ENCODE measurements around the gene CST11. TPM values are rescaled to one million over a fixed set of nuclear protein-coding genes. Genes with fewer than 3 reads are reported as not detected.

The CST11 gene
- not detected for total RNA-seq

- H3K27me3 Mint-ChIP-seq = no peaks in the 10 kb centered on the region
- H3K9me3 Mint-ChIP-seq = no peaks in the 10 kb centered on the region
- H3K27ac Mint-ChIP-seq = no peak within 1 kb of the TSS
- DNase-seq = no peak
- no peaks in the 10 kb centered on the region for H3K36me3 Mint-ChIP-seq (ENCODE audit: low read depth)
- no peak within 1 kb of the TSS for H3K4me3 Mint-ChIP-seq
- POLR2A ChIA-PET = no interaction called here
- CTCF ChIA-PET = no interaction called here
- peaks cover 27% of the 10 kb centered on the region for H3K4me1 Mint-ChIP-seq
Observed at GRCh38 chr20:23452776-23453175, at the start of gene CST11. TSS of gene CST11 (minus strand) at chr20:23452876. CDS start at chr20:23452811, 65 bp downstream.

GRCh38 chr20:23501926-23502325, 49.2 kb upstream of the CST11 start:
- POLR2A ChIA-PET = no interaction called here
- DNase-seq = no peak
- Mint-ChIP-seq H3K4me1 (no peaks in the 10 kb centered on the region), H3K27ac (no peak overlapping the region), H3K36me3 (ENCODE audit: low read depth) (no peaks in the 10 kb centered on the region), H3K4me3 (no peak overlapping the region), H3K9me3 (peaks cover under 1% of the 10 kb centered on the region), H3K27me3 (no peaks in the 10 kb centered on the region)
- CTCF ChIA-PET = no interaction called here

- POLR2A ChIA-PET = no interaction called here
Observed at GRCh38 chr20:23497536-23497935, 44.9 kb upstream of the CST11 start.

GRCh38 chr20:23493172-23493772, 40.6 kb upstream of the CST11 start:
- POLR2A ChIA-PET = no interaction called here
- Mint-ChIP-seq H3K9me3 (peaks cover 2% of the 10 kb centered on the region), H3K36me3 (ENCODE audit: low read depth) (no peaks in the 10 kb centered on the region), H3K27ac (no peak overlapping the region), H3K27me3 (no peaks in the 10 kb centered on the region), H3K4me1 (no peaks in the 10 kb centered on the region), H3K4me3 (no peak overlapping the region)
- DNase-seq = no peak
- CTCF ChIA-PET = no interaction called here

More at GRCh38 chr20:23497536-23497935, 44.9 kb upstream of the CST11 start:
- Mint-ChIP-seq H3K4me1 (no peaks in the 10 kb centered on the region), H3K36me3 (ENCODE audit: low read depth) (no peaks in the 10 kb centered on the region), H3K27ac (no peak overlapping the region), H3K4me3 (no peak overlapping the region), H3K27me3 (no peaks in the 10 kb centered on the region), H3K9me3 (peaks cover 2% of the 10 kb centered on the region)
- no peak for DNase-seq
- CTCF ChIA-PET = no interaction called here

DNA sequence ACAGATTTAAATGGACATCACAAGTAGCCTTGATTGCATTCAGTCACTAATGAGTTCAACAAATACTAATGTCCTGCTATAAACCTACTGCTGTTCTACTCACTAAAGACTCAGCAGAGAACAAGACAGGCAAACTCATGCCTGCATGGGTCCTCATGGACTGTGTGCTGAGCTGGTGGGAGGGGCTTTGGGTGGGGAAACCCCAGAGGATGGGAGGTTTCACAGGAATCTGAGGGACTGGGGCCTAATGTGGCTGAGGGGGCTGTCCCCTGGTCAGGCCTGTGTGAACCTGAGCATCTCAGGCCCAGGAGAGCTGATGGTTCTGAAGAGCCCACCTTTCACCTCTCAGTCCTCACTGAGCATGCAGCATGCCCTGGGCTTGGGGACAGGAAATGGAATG, 39.6 kb upstream of the CST11 start:
- Mint-ChIP-seq H3K9me3 (peaks cover 2% of the 10 kb centered on the region), H3K27ac (no peak overlapping the region), H3K4me1 (no peaks in the 10 kb centered on the region), H3K36me3 (ENCODE audit: low read depth) (no peaks in the 10 kb centered on the region), H3K27me3 (peaks cover 3% of the 10 kb centered on the region), H3K4me3 (no peak overlapping the region)
- DNase-seq = no peak
- ChIA-PET POLR2A (no interaction called here), CTCF (no interaction called here)

DNA sequence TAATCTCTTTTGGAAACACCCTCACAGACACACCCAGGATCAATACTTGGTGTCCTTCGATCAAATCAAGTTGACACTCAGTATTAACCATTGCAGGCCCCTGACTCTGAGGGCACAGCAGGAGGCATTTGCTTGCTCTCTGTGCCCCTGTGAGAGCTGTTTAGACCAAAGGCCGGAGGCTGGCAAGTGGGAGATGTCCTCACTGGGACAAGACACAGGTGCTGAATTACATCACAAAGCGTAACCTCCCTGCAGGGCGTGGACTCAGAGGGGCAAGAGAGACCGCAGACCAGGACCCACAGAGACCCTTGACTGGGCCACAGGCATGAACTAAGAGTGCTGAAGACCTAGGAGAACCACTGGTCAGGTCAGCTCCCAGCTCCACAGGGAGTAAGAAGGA, 38.1 kb upstream of the CST11 start, which contains the start of gene CST8:
Gene CST8, plus strand, starts transcription at position 301 of the 400 bp plus-strand sequence. CDS start 551 bp downstream, outside the sequence.
- H3K4me3 Mint-ChIP-seq = no peak within 1 kb of the TSS
- H3K9me3 Mint-ChIP-seq = no peaks in the 10 kb centered on the region
- no peak for DNase-seq
- CTCF ChIA-PET = no interaction called here
- no peaks in the 10 kb centered on the region for H3K4me1 Mint-ChIP-seq
- H3K36me3 Mint-ChIP-seq (ENCODE audit: low read depth) = no peaks in the 10 kb centered on the region
- POLR2A ChIA-PET = no interaction called here
- H3K27ac Mint-ChIP-seq = no peak within 1 kb of the TSS
- peaks cover 3% of the 10 kb centered on the region for H3K27me3 Mint-ChIP-seq

DNA sequence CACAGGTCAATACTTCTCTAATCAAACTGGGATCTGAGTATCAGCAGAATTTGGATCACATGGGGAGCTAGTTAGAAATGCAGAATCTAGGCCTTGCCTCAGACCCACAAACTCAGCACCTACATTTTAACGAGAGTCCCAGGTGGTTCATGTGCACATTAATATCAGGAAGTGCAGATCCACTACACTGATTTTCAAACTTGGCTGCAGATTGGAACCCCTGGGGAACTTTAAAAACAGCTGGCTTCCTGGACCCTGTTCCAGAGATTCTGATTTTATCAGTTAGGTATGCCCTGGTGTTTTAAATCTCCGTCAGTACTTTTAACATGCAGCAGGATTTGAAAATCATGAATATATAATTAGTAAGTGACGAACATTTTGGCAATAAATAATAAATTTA, 36.3 kb upstream of the CST11 start:
- DNase-seq = no peak
- no peaks in the 10 kb centered on the region for H3K9me3 Mint-ChIP-seq
- POLR2A ChIA-PET = no interaction called here
- no peak overlapping the region for H3K4me3 Mint-ChIP-seq
- H3K27me3 Mint-ChIP-seq = peaks cover 5% of the 10 kb centered on the region
- H3K4me1 Mint-ChIP-seq = no peaks in the 10 kb centered on the region
- CTCF ChIA-PET = no interaction called here
- no peak overlapping the region for H3K27ac Mint-ChIP-seq
- H3K36me3 Mint-ChIP-seq (ENCODE audit: low read depth) = no peaks in the 10 kb centered on the region

GRCh38 chr20:23488470-23488869, 35.8 kb upstream of the CST11 start:
- H3K4me1 Mint-ChIP-seq = no peaks in the 10 kb centered on the region
- CTCF ChIA-PET = interaction anchor here (0.6 to 0.7 kb wide), 2 partner anchors 67 to 983 kb away, joined by 3 read pairs; no protein-coding TSS in a partner anchor
- no peak overlapping the region for H3K27ac Mint-ChIP-seq
- peaks cover 5% of the 10 kb centered on the region for H3K27me3 Mint-ChIP-seq
- POLR2A ChIA-PET = no interaction called here
- no peak for DNase-seq
- no peaks in the 10 kb centered on the region for H3K36me3 Mint-ChIP-seq (ENCODE audit: low read depth)
- H3K4me3 Mint-ChIP-seq = no peak overlapping the region
- no peaks in the 10 kb centered on the region for H3K9me3 Mint-ChIP-seq

DNA sequence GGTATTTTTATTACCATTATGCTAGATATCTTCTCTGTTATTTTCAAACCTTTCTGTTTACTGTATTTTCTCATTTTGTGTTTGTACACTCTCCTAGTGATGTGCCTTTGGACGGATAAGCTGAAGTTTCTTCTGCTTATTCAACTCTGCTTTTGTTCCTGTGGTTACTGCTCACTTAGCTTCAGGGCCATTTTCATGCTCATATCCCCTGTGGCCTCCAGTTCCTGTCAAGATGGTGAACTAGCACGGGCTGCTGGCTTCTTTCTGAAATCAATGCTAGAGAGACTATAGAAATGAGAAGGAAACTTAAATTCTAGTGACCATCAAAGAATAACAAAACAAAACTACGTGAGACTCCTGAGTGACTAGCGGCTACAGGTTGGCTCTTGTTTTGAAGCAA, 31.4 kb upstream of the CST11 start:
- no peak for DNase-seq
- ChIA-PET POLR2A (no interaction called here), CTCF (no interaction called here)
- Mint-ChIP-seq H3K9me3 (no peaks in the 10 kb centered on the region), H3K27me3 (peaks cover 8% of the 10 kb centered on the region), H3K4me3 (no peak overlapping the region), H3K27ac (no peak overlapping the region), H3K4me1 (no peaks in the 10 kb centered on the region), H3K36me3 (ENCODE audit: low read depth) (no peaks in the 10 kb centered on the region)

DNA sequence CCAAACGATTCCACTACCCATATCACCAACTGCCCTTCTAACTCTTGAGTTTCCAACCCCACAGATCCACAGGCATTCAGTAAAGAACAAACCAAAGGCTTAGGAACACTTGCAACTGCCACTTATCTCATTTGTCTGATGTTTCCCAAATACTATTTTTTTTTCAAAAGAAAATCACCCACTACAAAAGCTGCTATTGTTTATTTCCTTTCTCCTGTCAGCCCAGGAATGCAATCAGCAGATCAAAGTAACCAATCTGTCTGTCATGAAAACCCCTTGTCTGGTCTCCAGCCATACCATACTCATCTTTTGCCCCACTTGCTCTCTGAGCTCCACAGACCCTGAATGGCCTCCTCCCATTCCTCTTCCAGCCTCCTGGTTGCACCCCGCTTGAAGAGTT, 29.5 kb upstream of the CST11 start:
- no peaks in the 10 kb centered on the region for H3K9me3 Mint-ChIP-seq
- no peaks in the 10 kb centered on the region for H3K36me3 Mint-ChIP-seq (ENCODE audit: low read depth)
- POLR2A ChIA-PET = no interaction called here
- CTCF ChIA-PET = no interaction called here
- H3K4me3 Mint-ChIP-seq = no peak overlapping the region
- H3K4me1 Mint-ChIP-seq = no peaks in the 10 kb centered on the region
- no peak overlapping the region for H3K27ac Mint-ChIP-seq
- H3K27me3 Mint-ChIP-seq = peaks cover 5% of the 10 kb centered on the region
- no peak for DNase-seq

DNA sequence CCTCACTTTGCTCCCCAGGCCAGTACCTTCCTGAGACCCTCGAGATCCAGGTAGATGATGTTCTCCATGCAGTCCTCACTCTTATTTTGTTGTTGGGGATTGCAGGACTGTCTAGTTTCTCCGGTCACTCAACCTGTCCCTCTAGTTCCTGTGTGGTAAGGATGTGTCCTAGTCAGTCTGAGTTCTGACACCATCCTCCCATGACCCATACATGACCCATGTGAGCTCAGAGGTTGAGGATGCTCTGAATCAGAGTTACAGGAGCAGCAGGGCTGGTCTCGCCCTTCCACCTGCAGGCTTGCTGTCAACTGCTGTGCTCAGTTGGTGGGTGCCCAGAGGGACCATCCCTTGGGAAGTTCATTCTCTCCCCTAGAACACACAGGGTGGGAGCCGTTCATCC, 26.4 kb upstream of the CST11 start:
- DNase-seq = no peak
- ChIA-PET CTCF (no interaction called here), POLR2A (no interaction called here)
- Mint-ChIP-seq H3K27me3 (peaks cover 4% of the 10 kb centered on the region), H3K36me3 (ENCODE audit: low read depth) (no peaks in the 10 kb centered on the region), H3K27ac (no peak overlapping the region), H3K4me1 (no peaks in the 10 kb centered on the region), H3K4me3 (no peak overlapping the region), H3K9me3 (no peaks in the 10 kb centered on the region)

GRCh38 chr20:23477223-23477622, 24.5 kb upstream of the CST11 start:
- ChIA-PET POLR2A (no interaction called here), CTCF (no interaction called here)
- Mint-ChIP-seq H3K36me3 (ENCODE audit: low read depth) (no peaks in the 10 kb centered on the region), H3K27me3 (peaks cover 5% of the 10 kb centered on the region), H3K4me3 (no peak overlapping the region), H3K27ac (no peak overlapping the region), H3K4me1 (no peaks in the 10 kb centered on the region), H3K9me3 (no peaks in the 10 kb centered on the region)
- DNase-seq = no peak

DNA sequence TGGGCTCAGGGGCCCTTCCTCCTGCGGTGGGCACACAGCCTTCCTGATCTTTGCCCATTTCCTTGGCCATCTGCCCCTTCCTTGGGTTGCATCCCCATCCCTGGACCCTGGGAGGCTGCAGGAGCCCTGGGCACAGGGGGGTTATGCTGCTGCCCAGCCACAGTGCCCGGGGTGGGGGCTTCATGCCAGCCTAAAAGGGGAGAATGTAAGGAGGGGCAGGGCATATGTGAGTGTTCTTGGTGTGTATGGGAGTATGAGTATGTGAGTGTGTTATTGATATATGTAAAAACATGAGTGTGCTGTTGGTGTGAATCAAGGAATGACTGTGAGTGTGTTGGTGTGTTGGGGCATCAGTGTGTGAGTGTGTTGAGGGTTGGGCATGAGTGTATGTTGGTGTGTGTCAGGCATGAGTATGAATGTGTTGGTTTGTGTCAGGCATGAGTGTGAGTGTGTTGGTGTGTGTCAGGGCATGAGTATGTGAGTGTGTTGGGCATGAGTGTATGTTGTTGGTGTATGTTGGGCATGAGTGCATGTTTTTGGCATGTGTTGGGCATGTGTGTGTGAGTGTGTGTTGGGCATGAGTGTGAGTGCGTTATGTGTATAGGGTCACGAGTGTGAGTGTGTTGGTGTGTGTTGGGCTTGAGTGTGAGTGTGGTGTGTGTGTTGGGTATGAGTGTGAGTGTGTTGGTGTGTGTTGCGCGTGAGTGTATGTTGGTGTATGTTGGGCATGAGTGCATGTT, 23.5 kb upstream of the CST11 start:
- no peak for DNase-seq
- POLR2A ChIA-PET = no interaction called here
- Mint-ChIP-seq H3K4me1 (no peaks in the 10 kb centered on the region), H3K9me3 (no peaks in the 10 kb centered on the region), H3K27ac (no peak overlapping the region), H3K4me3 (no peak overlapping the region), H3K36me3 (ENCODE audit: low read depth) (no peaks in the 10 kb centered on the region), H3K27me3 (peaks cover 5% of the 10 kb centered on the region)
- CTCF ChIA-PET = no interaction called here

- Mint-ChIP-seq H3K27ac (no peak overlapping the region), H3K4me1 (no peaks in the 10 kb centered on the region), H3K9me3 (no peaks in the 10 kb centered on the region), H3K4me3 (no peak overlapping the region), H3K27me3 (peaks cover 6% of the 10 kb centered on the region), H3K36me3 (ENCODE audit: low read depth) (no peaks in the 10 kb centered on the region)
- POLR2A ChIA-PET = no interaction called here
- CTCF ChIA-PET = no interaction called here
- DNase-seq = no peak
Observed at GRCh38 chr20:23475395-23475794, 22.7 kb upstream of the CST11 start.

Measured in activated CD4-positive, alpha-beta T cell treated with anti-CD3 and anti-CD28 coated beads, Interleukin-2, amount 10 ng/mL, durations not matched to agents 7 days and 5 days (primary cell).